ENCODE data around the gene NMNAT3. TPM values are rescaled to one million over a fixed set of nuclear protein-coding genes. Genes with fewer than 3 reads are reported as not detected.

Gene NMNAT3
- total RNA-seq, 4 donors from 2014 or later: 3.5 to 9.5 (median 7.2) TPM

- no peak for ATAC-seq (ENCODE audit: low FRiP score)
- TF ChIP-seq CTCF (IDR thresholded peaks at IDR 0.05): no peak
- no peak for DNase-seq (ENCODE audit: low spot score)
Observed at GRCh38 chr3:139639662-139640061, 38.1 kb downstream of the NMNAT3 start.

GRCh38 chr3:139638518-139638917 is 39.3 kb downstream of the NMNAT3 start:
- TF ChIP-seq CTCF (IDR thresholded peaks at IDR 0.05): no peak
- DNase-seq (ENCODE audit: low spot score) (no peak), ATAC-seq (ENCODE audit: low FRiP score) (no peak)

GRCh38 chr3:139636511-139636910 is 41.3 kb downstream of the NMNAT3 start:
- no peak for TF ChIP-seq CTCF (IDR thresholded peaks at IDR 0.05)
- no peak for ATAC-seq (ENCODE audit: low FRiP score)
- DNase-seq (ENCODE audit: low spot score): no peak

GRCh38 chr3:139634111-139634635 is 43.6 kb downstream of the NMNAT3 start:
- ATAC-seq (ENCODE audit: low FRiP score) (no peak), DNase-seq (ENCODE audit: low spot score) (no peak)

GRCh38 chr3:139633511-139633910 is 44.3 kb downstream of the NMNAT3 start:
- TF ChIP-seq CTCF (IDR thresholded peaks at IDR 0.05): no peak
- ATAC-seq (ENCODE audit: low FRiP score) (no peak), DNase-seq (ENCODE audit: low spot score) (no peak)

More at GRCh38 chr3:139634111-139634635, 43.6 kb downstream of the NMNAT3 start:
- TF ChIP-seq CTCF (IDR thresholded peaks at IDR 0.05): no peak

GRCh38 chr3:139630542-139630941 is 47.2 kb downstream of the NMNAT3 start:
- no peak for DNase-seq (ENCODE audit: low spot score)
- TF ChIP-seq CTCF (IDR thresholded peaks at IDR 0.05): no peak

GRCh38 chr3:139629033-139629432 is 48.7 kb downstream of the NMNAT3 start:
- TF ChIP-seq CTCF (IDR thresholded peaks at IDR 0.05): no peak
- ATAC-seq (ENCODE audit: low FRiP score) (no peak), DNase-seq (ENCODE audit: low spot score) (no peak)

More at GRCh38 chr3:139630542-139630941, 47.2 kb downstream of the NMNAT3 start:
- no peak for ATAC-seq (ENCODE audit: low FRiP score)

All from omental fat pad (tissue), 4 donors.